HG03066 (cell line): ENCODE data around the gene H2AZ2.

Experiments used
- ATAC-seq: cut with Tn5 transposase; IDR thresholded peaks from one replicate; pipeline ENCODE4 v1.9.1; 2021; ENCODE audit warnings: low read depth; ENCODE audit not compliant: unreplicated experiment

Gene H2AZ2

GRCh38 chr7:44847920-44848634, at the start of gene H2AZ2:
TSS of gene H2AZ2 (minus strand) at chr7:44848087. CDS start at chr7:44847971, 116 bp downstream.
- peak; percentile 82 for ATAC-seq

GRCh38 chr7:44897309-44897708, 49.4 kb upstream of the H2AZ2 start:
- ATAC-seq: no peak

- no peak for ATAC-seq
Measured at GRCh38 chr7:44894888-44895580, 47.1 kb upstream of the H2AZ2 start.

DNA sequence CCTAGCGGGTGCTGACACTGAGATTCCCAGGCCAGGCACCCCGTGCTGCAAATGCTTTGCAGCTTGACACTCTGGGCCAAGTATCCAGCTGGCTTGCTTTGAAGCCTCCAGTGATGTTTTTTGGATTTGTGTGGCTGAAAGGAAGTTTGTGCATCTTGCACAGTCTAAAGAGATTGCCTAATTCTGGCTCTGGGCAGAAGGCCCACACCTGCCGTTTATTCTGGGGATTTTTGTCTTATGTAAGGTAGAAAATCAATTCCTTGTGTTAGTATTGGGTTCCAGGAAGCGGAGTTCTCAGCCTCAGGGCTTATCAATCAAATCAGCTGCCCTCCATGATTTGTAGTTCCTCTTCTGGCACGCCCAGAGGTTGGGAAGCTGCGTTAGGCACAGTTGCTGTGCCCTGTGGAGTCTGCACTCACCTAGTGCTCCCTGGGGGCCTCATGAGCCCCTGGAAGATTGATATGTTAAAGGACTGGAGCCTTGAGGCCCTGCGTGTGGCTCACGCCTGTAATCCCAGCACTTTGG, 45.9 kb upstream of the H2AZ2 start:
- no peak for ATAC-seq

GRCh38 chr7:44891791-44892190, 43.9 kb upstream of the H2AZ2 start:
- ATAC-seq: no peak

DNA sequence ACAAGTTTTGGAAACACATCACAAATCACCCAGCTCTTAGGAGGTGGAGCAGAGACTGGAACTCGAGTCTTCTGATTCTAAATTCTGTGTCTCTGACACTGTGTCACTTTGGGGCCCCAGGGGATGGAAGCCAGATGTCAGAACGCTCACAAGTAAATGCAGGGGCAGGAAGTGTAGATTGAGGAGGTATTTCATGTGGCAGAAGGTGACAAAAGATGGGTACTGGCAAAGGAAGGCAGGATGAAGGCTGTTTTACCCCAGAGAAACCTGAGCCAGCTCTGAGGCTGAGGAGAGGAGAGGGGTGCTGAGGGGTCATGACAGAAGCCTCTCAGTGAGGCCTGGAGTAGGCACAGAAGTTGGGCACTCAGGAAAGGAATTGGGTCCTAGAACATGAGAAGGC, 43.5 kb upstream of the H2AZ2 start:
- no peak for ATAC-seq

DNA sequence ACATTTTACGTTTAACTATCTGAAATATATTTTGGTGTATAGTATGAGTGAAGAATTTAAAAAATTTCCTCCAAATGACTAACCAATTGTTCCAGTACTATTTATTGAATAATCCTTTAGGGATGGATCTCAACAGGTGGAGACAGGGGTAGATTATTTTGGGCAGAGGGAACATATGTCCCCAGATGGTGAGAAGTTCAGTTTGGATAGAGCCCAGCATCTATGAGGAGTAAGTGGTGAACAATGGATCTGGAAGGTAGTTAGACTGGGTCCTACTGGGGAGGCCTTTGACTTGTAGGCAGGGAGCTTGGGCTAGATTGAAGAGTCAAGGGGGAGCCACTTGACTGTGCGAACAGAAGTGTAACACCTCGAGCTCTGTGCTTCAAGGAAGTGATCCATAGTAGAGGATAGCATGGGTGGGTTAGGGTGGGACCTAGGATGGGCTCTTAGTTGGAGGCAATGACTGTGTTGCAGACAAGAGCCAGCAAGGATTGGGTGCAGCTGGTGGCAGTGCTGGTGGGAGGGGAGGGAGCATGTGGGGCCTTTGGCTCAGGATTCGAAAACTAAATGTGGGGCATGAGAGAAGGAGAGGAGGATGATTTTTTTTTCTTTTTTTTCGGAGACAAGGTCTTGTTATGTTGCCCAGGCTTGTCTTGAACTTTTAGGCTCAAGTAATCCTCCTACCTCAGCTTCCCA, 41.3 kb upstream of the H2AZ2 start:
- no peak for ATAC-seq

DNA sequence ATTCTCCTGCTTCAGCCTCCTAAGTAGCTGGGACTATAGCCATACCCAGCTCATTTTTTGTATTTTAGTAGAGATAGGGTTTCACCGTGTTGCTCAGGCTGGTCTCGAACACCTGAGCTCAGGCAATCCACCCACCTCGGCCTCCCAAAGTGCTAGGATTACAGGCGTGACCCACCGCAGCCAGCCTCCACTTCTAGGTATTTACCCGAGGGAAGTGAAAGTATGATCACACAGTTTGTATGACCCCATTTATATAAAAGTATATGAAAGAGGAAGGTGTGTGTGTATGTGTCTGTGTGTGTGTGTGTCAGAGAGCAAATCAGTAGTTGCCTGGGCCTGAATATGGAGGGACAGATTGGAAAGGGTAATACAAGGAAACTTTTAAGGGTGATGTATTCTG, 39.4 kb upstream of the H2AZ2 start:
- ATAC-seq: no peak

DNA sequence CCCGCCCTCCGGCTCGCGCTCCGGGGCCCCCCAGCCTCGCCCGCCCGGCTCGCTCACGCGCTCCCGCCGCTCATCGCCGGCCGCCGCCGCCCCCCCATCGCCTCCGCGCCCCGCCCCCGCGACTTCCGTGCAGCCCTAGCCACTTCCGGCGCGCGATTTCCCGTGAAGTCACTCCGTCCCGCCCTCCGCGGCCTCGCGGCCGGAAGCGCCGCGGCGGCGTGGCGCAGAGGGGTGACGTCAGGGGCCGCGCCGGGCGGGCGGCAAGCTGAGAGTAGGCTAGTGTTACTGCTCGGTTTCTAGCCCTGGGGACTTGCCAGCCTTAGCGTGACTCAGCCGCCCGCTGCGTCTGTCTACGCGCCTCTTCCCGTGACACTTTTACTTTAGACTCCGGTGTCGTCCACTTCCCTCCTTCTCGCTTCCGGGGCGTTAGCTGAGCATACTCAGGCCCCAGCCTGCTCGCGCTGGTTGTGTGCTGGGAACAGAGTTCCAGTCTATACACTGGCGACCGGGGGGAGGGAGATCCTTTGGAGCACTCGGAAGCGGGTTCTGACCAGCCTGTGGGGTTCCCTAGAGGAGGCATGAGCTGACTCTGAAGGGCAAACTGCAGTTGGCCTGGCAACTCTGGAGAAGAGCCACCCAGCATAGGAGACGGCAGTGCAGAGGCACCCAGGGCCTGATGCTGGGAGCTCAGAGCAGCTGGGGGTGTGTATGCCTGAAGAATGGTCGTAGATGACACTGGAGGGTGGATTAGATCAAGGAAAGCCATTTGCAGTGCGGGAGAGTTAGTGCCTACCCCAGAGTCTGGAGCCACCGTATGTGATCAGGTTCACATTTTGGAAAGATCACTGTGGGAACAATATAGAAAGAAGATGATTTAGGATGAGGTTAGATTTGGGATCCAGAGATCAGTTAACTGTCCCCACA, 37.8 kb upstream of the H2AZ2 start, which contains the start of gene PURB:
TSS of gene PURB (minus strand) at position 137 of the 924 bp plus-strand sequence. CDS start 182 bp downstream, outside the sequence.
- ATAC-seq: peak; percentile 81

GRCh38 chr7:44884621-44885393, 36.9 kb upstream of the H2AZ2 start:
- ATAC-seq: peak; percentile 25

DNA sequence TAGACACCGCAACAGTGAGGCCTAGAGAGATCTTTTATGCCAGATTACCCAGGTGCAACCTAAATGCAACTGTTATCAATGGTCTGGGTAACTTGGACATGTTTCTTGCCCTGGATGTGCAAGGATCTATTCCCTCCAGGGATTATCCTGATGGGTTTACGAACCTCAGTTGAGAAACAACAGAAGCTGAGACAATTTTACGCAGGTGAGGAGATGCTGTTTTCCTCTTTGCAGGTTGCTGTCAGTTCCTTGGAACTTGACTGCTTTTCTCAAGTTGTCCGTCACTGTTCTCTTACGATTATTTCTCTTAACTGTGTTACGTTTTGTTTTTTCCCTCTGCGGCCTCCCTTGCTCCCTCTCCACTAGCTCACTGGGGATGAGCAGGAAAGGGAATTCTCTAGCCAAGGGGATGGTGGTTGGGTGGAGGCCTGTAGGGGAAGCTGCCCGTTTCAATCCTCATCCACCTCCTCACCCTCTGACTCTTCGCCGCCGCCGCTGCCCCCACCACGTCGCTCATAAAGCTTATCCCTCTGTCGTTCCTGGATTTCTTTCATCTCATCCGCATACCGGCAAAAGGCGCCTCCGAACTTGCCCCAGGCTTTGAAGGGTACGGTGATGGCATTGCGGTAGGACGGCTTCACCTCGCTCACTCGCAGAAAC, 36.2 kb upstream of the H2AZ2 start:
- ATAC-seq: no peak

DNA sequence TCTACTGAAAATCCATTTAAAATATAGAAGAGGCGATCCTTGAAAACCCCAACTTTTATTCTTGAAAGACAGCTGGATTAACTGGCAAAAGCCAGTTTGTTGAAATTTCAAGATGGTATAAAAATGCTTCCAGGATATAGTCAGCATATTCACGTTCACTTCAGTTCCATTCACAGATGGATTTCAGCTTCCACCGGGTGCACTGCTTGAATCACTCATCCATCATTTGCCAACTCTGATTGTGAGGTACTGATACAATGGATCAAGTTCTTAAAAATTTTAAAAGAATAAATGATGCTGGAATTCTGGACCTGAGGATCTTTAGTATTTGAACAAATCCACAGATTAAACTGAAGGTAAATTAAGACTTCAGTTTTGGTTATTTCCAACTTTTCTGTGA, 35.0 kb upstream of the H2AZ2 start:
- no peak for ATAC-seq

DNA sequence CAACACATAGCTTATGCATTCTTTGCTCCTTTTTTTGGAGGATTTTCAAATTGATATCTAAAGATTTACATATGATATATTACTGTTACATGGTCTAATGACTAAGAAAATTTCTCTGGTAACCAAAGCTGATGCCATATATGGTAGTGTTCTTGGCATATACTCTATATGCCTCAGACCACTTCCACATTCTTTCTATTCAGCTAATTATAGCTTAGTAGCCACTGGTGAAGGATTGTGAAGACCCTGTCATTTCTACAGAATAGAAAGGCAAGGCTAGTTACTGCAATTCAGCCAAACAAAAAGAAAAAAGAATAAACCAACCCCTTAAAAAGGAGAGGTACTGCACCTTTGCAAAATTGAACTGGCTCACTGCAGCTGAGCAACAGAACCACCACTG, 33.7 kb upstream of the H2AZ2 start:
- no peak for ATAC-seq

DNA sequence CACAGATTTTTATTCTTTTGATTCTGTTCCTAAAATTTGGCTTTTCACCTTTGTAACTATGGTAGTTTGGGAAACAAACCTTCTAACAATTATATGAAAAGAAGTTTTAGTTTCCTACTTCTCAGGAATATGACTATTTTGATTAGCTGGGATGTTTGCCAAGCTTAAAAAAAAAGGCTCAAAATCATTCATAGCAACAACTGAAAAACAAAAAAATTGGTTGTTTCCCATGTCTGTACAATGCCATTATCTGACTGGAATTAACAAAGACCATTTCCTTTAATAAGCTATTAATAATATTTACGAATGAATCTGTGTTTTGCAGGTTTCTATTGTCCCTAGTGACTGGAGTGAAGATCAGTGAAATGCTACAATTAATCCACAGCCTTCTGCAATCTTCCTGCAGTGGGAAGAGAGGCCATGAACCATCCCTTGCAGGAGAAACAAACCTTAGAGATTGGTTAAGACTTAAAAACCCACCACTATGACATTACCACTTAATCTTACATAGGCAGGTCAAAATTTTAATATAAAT, 33.2 kb upstream of the H2AZ2 start:
- ATAC-seq: no peak

DNA sequence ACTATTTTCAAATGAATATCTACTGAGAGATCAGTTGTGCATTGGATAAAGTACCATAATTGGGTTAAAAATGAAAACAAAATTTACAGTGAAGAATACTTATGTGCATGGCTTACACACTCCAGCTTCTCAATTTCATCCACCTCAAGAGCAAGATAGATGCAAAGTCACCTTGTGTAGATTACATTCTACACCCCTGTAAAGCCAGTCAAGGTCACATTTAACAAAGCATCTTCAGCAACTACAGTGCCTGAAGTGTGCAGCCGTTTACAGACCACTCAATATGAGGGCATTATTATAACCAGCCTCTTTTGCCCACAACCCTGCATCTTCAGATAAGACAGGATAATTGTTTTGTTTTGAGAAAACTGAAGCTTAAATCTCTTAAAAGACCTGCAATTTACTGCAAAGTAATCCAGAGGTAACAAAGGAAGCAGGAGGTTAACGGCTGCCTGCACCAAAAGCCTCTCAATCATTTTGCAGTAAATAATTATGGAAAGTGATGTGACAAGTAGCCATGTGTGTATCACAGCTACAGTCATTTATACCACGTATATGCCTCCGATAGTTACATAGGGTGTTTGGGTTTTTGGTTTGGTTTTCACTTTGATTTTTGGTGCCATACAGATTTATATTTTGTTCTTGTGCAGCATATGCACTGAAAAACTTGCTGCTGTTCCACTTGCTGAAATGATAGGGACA, 32.6 kb upstream of the H2AZ2 start:
- ATAC-seq: no peak

- no peak for ATAC-seq
Measured at GRCh38 chr7:44876393-44876792, 28.5 kb upstream of the H2AZ2 start.

DNA sequence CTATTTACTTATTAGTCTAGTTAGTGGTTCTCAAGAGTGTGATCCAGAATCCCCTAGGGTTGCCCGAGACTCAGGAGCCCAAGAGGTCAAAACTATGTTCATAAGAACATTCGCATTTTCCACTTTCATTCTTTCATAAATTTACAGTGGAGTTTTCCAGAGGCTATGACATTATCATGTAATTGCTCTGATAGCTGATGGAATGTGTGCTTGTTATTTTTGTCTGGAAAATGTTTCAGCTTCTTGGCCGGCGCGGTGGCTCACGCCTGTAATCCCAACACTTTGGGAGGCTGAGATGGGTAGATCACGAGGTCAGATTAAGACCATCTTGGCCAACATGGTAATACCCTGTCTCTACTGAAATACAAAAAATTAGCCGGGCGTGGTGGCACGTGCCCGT, 27.4 kb upstream of the H2AZ2 start:
- ATAC-seq: no peak

DNA sequence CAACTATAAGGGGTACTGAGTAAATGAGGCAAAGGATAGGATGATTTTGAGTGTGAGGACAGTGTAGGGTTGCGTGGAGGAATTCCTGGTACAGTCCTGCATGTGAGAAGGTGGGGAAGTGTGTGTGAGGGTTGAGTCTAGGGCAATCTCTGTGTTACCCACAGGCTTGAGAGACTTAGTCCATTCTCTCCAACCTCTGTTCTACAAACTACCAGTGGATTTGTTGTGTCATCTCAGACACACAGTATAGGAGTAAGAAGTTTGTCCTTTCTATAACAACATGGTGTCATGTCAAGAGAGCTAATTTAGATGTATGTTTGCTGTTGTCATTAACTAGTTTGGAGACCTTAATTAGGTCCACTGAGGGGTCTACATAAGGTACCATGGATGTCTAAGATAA, 24.9 kb upstream of the H2AZ2 start:
- ATAC-seq: no peak
